GM18502 (cell line): ENCODE data around the gene TIGD3.

Experiments used
- ATAC-seq: cut with Tn5 transposase; IDR thresholded peaks from one replicate; pipeline ENCODE4 v1.9.1; 2021; ENCODE audit warnings: mild to moderate bottlenecking; ENCODE audit not compliant: unreplicated experiment, poor library complexity

The TIGD3 gene

DNA sequence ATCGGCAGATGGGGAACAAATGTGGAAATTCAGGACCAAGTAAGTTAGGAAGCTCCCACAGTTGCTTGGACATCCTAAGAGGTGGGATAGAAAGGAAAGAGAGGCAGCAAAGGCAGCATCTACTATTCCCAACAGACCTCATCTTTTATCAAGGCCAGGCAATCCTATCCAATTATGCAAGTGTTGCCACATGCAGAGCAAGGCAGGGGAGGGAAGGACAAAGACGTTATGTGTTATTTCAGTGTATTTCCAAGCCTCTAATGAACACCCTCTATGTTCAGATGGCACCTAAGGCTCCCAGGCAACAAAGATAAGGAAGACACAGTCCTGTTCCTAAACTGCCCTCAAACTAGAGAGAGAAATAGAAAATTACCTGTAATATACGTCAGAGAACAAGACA, 9.2 kb downstream of the TIGD3 start:
- ATAC-seq, result no peak

DNA sequence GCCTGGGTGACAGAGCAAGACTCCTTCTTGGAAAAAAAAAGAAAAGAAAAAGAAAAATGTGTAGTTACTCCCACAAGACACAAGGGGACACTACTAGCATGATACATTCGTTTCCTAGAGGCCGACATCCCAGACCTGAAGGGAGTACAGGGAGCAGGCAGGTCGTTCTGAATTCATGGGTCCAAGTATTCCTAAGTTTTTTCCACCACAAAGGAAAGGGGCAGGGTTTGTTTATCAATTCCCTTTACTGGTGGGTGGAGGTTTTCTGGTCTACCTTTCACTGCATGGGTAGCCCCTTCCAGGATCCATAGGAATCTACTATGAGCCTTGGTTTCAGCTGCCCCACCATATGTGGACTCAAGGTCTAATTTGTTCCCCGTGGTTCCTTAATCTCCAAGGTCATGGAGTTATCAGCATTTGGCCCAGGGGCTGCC, 11.8 kb downstream of the TIGD3 start:
- no peak for ATAC-seq

GRCh38 chr11:65370659-65371049, 16.1 kb downstream of the TIGD3 start:
- ATAC-seq, result no peak

GRCh38 chr11:65373839-65374580, 19.5 kb downstream of the TIGD3 start:
- ATAC-seq, result no peak

- ATAC-seq, result no peak
Observed at GRCh38 chr11:65375012-65375411, 20.5 kb downstream of the TIGD3 start.

DNA sequence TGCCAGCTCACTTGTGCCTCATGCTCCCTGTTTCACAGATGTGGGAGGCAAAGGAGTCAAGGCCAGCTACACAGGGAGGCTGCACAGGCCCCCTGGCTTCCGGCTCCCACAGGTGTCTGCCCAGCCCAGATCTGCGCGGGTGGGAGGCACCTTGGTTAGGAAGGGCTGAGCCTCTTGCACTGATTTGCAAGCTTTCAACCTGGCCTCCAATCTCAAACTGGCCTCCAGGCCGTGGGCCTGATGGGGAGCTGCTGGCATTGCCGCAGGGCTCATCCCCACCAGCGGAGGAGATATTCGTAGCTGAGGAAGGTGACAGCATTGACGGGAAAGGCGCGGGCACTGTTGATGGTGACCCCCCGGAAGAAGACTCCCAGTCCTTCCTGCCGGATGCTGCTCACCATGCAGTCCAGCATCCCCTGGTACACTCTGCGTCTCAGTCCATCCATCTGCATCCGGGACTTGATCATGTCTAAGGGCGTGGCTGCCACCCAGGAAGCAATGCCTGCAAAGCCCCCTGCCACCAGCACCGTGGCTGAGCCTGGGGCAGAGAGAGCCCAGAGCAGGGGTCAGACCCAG, 21.7 kb downstream of the TIGD3 start:
- ATAC-seq, result no peak

- ATAC-seq, result no peak
Observed at GRCh38 chr11:65377036-65377435, 22.5 kb downstream of the TIGD3 start.

GRCh38 chr11:65377777-65378176, 23.2 kb downstream of the TIGD3 start:
- ATAC-seq, result no peak

- no peak for ATAC-seq
Observed at GRCh38 chr11:65378208-65378927, 23.8 kb downstream of the TIGD3 start.

- no peak for ATAC-seq
Observed at GRCh38 chr11:65378928-65379638, 24.5 kb downstream of the TIGD3 start.

- no peak for ATAC-seq
Observed at GRCh38 chr11:65379698-65380459, 25.3 kb downstream of the TIGD3 start.

DNA sequence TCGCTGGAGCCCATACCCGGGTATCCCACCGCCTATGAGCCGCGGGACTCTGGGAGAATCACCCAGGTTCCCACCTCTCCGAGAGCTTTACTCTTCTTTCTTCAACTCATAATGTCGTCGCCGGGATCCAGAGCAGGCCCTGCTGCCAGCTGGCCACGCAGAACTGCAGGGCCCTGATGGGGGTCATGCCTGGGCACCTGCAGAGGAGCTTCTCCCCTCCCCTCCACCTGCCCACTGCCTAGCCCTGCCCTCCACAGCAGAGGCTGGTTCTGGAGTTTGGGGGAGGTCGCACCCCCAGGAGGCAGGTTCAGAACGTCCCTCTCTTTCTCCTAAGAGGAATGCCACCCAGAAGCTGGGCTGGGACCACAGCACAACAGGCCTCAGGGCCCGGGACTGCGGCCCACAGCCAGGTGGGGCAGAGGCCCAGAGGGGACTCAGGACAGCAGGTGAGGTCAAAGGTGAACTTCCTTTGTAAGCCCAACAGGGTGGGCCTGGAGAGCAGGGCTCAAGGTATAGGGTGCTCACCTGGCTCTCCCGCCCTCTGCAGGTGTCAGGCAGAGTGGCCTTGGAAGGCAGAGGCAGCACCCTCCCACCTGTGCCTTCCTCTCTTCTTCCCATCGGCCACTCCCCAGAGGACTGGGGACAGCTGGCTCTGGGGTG, 26.0 kb downstream of the TIGD3 start:
- ATAC-seq, result no peak

DNA sequence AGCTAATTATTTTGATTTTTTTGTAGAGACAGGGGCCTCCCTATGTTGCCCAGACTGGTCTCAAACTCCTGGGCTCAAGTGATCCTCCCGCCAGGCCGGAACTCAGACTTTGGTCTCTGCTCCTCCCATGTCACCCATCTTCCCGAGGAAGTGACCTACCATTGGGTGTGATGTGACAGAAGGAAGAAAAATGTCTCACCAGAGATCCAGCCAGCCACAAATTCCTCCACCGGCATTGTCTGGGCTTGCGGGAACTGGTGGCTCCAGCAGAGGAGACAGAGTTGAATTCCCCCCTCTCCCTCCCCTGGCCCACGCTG, 27.1 kb downstream of the TIGD3 start:
- peak; percentile 5 for ATAC-seq

- peak; percentile 60 for ATAC-seq
Observed at GRCh38 chr11:65382033-65382803, 27.7 kb downstream of the TIGD3 start, which contains the start of gene SLC25A45. Gene SLC25A45, minus strand, starts transcription at chr11:65382646. Its CDS starts 695 bp downstream, at chr11:65381951.

DNA sequence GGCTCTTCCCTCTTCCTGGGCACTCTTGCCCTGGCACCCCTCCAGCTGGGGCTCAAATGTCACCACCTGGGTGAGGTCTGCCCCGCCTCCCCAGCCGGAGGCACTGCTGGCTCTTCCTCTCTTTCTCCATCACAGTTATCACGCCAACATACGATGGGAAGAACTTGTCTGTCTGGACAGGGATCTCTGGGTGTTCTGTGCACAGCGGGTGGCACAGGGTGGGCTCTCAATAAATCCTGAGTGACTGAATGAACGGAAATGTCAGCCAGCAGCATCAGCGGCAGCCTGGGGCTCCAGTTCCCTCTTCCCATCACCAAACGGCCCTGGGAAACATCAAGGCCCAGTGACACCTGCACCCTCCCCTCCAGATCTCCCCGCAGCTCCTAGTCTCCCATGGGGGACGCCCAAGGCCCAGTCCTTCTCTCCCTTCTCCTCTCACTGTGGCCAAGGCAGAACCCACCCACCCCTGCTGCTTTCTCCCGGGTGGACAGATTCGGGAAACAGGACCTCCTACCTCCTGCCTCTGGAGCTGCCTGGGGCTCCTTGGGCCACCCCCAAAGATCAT, 28.3 kb downstream of the TIGD3 start:
- no peak for ATAC-seq

GRCh38 chr11:65383778-65384177, 29.2 kb downstream of the TIGD3 start:
- ATAC-seq, result no peak

- ATAC-seq, result no peak
Observed at GRCh38 chr11:65384301-65384889, 29.8 kb downstream of the TIGD3 start.
